Ishikawa (cell line): ENCODE results near the gene POLR3C.

Source experiments
- EP300 ChIP-seq: IDR thresholded peaks from 2 replicates; pipeline ENCODE4 v1.6.1; 2012; ENCODE audit warnings: borderline replicate concordance
- TCF12 ChIP-seq: IDR thresholded peaks from 2 replicates; pipeline ENCODE4 v1.6.1; 2012; ENCODE audit warnings: low read depth

GRCh38 chr1:145891587-145892485 is 67.8 kb downstream of the POLR3C start:
- TF ChIP-seq EP300 (peak; percentile 55; the same call in 1 of the 2 replicates), TCF12 (peak; percentile 51)
